ENCODE results near the gene PPM1A. TPM values are rescaled to one million over a fixed set of nuclear protein-coding genes. Genes with fewer than 3 reads are reported as not detected.
A peak's percentile ranks its signal among the peaks of the same experiment; 100 is the strongest.

Gene PPM1A
- total RNA-seq (2021; ENCODE audit: unreplicated experiment) (28.1 TPM), Bru-seq, nascent RNA (percentile 86 among the genes with signal in this experiment), BruChase-seq, experiment 1, labeled RNA remaining after a 2-hour chase (percentile 83 among the genes with signal in this experiment), BruChase-seq, experiment 2, labeled RNA remaining after a 6-hour chase (percentile 82 among the genes with signal in this experiment)
- 18.6 TPM for polyA plus RNA-seq (2012; ENCODE audit: insufficient read length)
- long read RNA-seq, full-length matches to known transcripts: 60 of 83 reads
- long read RNA-seq, partial matches to known transcripts: 9 of 83 reads
- long read RNA-seq, other reads (novel, unspliced or antisense): 14 of 83 reads

GRCh38 chr14:60248697-60249318 lies at the start of gene PPM1A:
Gene PPM1A, plus strand, starts transcription at chr14:60249221. Its CDS starts 33,483 bp downstream, at chr14:60282704.
- Histone ChIP-seq H3K36me3 (ENCODE audit: control insufficient read depth, insufficient read depth, low read length) (no peaks in the 10 kb centered on the region; the same call in 1 of the 2 replicates), H3K27ac (ENCODE audit: low read length) (peak within 1 kb of the TSS; percentile 89), H3K27me3 (ENCODE audit: control insufficient read depth, insufficient read depth, low read length) (no peaks in the 10 kb centered on the region), H3K4me3 (ENCODE audit: low read depth in 2 of 2, low read length in 2 of 2) (peak within 1 kb of the TSS; percentile 76 to 79), H3K9me3 (ENCODE audit: control insufficient read depth, insufficient read depth, low read depth, low read length) (no peaks in the 10 kb centered on the region), H3K4me1 (ENCODE audit: control insufficient read depth, insufficient read depth, low read length) (peaks cover 18% of the 10 kb centered on the region; the same call in 1 of the 2 replicates)
- TF ChIP-seq SIN3A (IDR thresholded peaks at IDR 0.05; ENCODE audit: borderline replicate concordance, insufficient read depth, low read depth, low read length): no peak
- no peak for TF ChIP-seq CTCF (IDR thresholded peaks at IDR 0.05)
- TF ChIP-seq POLR2AphosphoS5 (IDR thresholded peaks at IDR 0.05; ENCODE audit: low read depth, low read length): peak; percentile 79
- ATAC-seq (peak; percentile 91), DNase-seq (ENCODE audit: low read depth, low spot score) (peak; percentile 43)
- in situ Hi-C loops (cut with HindIII; ENCODE audit: low pct_unique_long_range_greater_than_20kb, low sequenced_read_pairs): no loop called here
- intact Hi-C loops (cut with micrococcal nuclease; ENCODE audit: unreplicated experiment): no loop called here
- POLR2A ChIA-PET: interaction anchor here (0.6 to 1.2 kb wide), 11 partner anchors 8 to 838 kb away, joined by 3 to 11 read pairs (median 4); no protein-coding TSS in a partner anchor
- no TSS peak for BruUV-seq (replicated peaks)
- CTCF ChIA-PET: interaction anchor here (0.6 kb wide), 2 partner anchors 83 to 1449 kb away, joined by 3 to 6 read pairs; no protein-coding TSS in a partner anchor

GRCh38 chr14:60199321-60199720 lies 49.7 kb upstream of the PPM1A start:
- no peak for ATAC-seq
- Histone ChIP-seq H3K36me3 (ENCODE audit: control insufficient read depth, insufficient read depth, low read length) (no peaks in the 10 kb centered on the region), H3K9me3 (ENCODE audit: control insufficient read depth, insufficient read depth, low read depth, low read length) (no peaks in the 10 kb centered on the region), H3K4me3 (ENCODE audit: low read depth in 2 of 2, low read length in 2 of 2) (no peak overlapping the region), H3K4me1 (ENCODE audit: control insufficient read depth, insufficient read depth, low read length) (no peaks in the 10 kb centered on the region), H3K27me3 (ENCODE audit: control insufficient read depth, insufficient read depth, low read length) (no peaks in the 10 kb centered on the region), H3K27ac (ENCODE audit: low read length) (no peak overlapping the region)
- BruUV-seq (replicated peaks): no TSS peak
- ChIA-PET POLR2A (no interaction called here), CTCF (no interaction called here)
- TF ChIP-seq REST (IDR thresholded peaks at IDR 0.05; ENCODE audit: insufficient read depth in 1 of 2, low read depth in 2 of 2, low read length in 1 of 2): no peak
- no peak for DNase-seq (ENCODE audit: low read depth, low spot score)
- in situ Hi-C loops (cut with HindIII; ENCODE audit: low pct_unique_long_range_greater_than_20kb, low sequenced_read_pairs): no loop called here
- intact Hi-C loops (cut with micrococcal nuclease; ENCODE audit: unreplicated experiment): loop anchor here (10.0 kb wide), 1 partner anchor 705 kb away; no protein-coding TSS in a partner anchor

All from Panc1 (cell line).